GM23248 (cell line): ENCODE results near the gene PHOSPHO2. TPM values are rescaled to one million over a fixed set of nuclear protein-coding genes. Genes with fewer than 3 reads are reported as not detected.

Experiments
- DNase-seq: peaks from one replicate; pipeline ENCODE4 v3.0.0-alpha.2; 2015
- H2AFZ ChIP-seq: fragments of 200-600 bp; sonication (generic); 2 replicates; pipeline ENCODE4 v1.6.1; 2016; ENCODE audit warnings: antibody characterized with exemption
- H3F3A ChIP-seq: fragments of 200-600 bp; sonication (generic); 2 replicates; pipeline ENCODE4 v1.6.1; 2016; ENCODE audit warnings: mild to moderate bottlenecking, antibody characterized with exemption, mixed run types; ENCODE audit not compliant: insufficient read depth
- H3K27ac ChIP-seq: fragments of 200-600 bp; sonication (generic); 2 replicates; pipeline ENCODE4 v1.5.1; 2016; ENCODE audit warnings: mild to moderate bottlenecking
- H3K27me3 ChIP-seq: fragments of 200-600 bp; sonication (generic); replicated peaks from 2 replicates; pipeline ENCODE4 v1.6.1; 2016; ENCODE audit warnings: mild to moderate bottlenecking; ENCODE audit not compliant: insufficient read depth
- H3K36me3 ChIP-seq: fragments of 200-600 bp; sonication (generic); 2 replicates; pipeline ENCODE4 v1.6.1; 2016; ENCODE audit warnings: low read depth, mild to moderate bottlenecking
- H3K4me1 ChIP-seq: fragments of 200-600 bp; sonication (generic); 2 replicates; pipeline ENCODE4 v1.6.1; 2016; ENCODE audit warnings: mild to moderate bottlenecking; ENCODE audit not compliant: insufficient read depth
- H3K4me2 ChIP-seq: fragments of 200-600 bp; sonication (generic); one replicate; pipeline ENCODE4 v1.6.1; 2016; ENCODE audit warnings: mild to moderate bottlenecking; ENCODE audit not compliant: unreplicated experiment
- H3K4me3 ChIP-seq: fragments of 200-600 bp; sonication (generic); 2 replicates; pipeline ENCODE4 v1.5.1; 2016; ENCODE audit warnings: mild to moderate bottlenecking
- H3K79me2 ChIP-seq: fragments of 200-600 bp; sonication (generic); 2 replicates; pipeline ENCODE4 v1.6.1; 2016; ENCODE audit warnings: mild to moderate bottlenecking; ENCODE audit not compliant: insufficient read depth
- H3K9ac ChIP-seq: fragments of 200-600 bp; sonication (generic); 2 replicates; pipeline ENCODE4 v1.6.1; 2016; ENCODE audit warnings: mild to moderate bottlenecking
- H3K9me2 ChIP-seq: fragments of 200-600 bp; sonication (generic); 2 replicates; pipeline ENCODE4 v1.6.1; 2016; ENCODE audit warnings: mixed run types, mild to moderate bottlenecking, moderate library complexity; ENCODE audit not compliant: insufficient read depth
- H3K9me3 ChIP-seq: fragments of 200-600 bp; sonication (generic); one replicate; pipeline ENCODE4 v1.6.1; 2017; ENCODE audit warnings: low read depth
- H4K20me1 ChIP-seq: fragments of 200-600 bp; sonication (generic); 2 replicates; pipeline ENCODE4 v1.6.0; 2016; ENCODE audit not compliant: insufficient read depth
- EZH2 ChIP-seq: fragments of 200-600 bp; sonication (generic); IDR thresholded peaks from 2 replicates; pipeline ENCODE4 v1.6.1; 2018; ENCODE audit warnings: antibody characterized with exemption, mild to moderate bottlenecking; ENCODE audit not compliant: insufficient read depth, poor library complexity, severe bottlenecking
- EZH2phosphoT487 ChIP-seq: fragments of 200-600 bp; sonication (generic); IDR thresholded peaks from 2 replicates; pipeline ENCODE4 v1.6.1; 2018; ENCODE audit warnings: antibody characterized with exemption, moderate library complexity, mild to moderate bottlenecking, low read depth; ENCODE audit not compliant: insufficient read depth
- WGBS, 2 experiments: methylation state at CpG; one replicate each; pipeline ENCODE4 v1.1.6; 2015 to 2017; ENCODE audit warnings: low lambda C conversion rate in 2 of 2, low coverage in 1 of 2; ENCODE audit errors: missing lambda C conversion rate in 2 of 2; 5-methylcytosine and 5-hydroxymethylcytosine counted together
- in situ Hi-C: fragments of 300-500 bp; cut with MboI; formaldehyde crosslinking; loops from 2 replicates; pipeline ENCODE4 v1.15.0; 2020
- polyA plus RNA-seq: library from polyadenylated mRNA; unstranded; fragments of >200 nt; fragmentation: Nextera tagmentation; extraction: Ambion mirVana; gene quantifications from 2 replicates; pipeline ENCODE4 v1.2.1, GENCODE V29; 2016
- total RNA-seq: library from RNA; depleted of rRNA; stranded (reverse); fragments of >200 nt; shearing (Covaris generic); gene quantifications from 2 replicates; pipeline ENCODE4 v1.2.3, GENCODE V29; 2014

PHOSPHO2 gene
- total and polyA plus RNA-seq, 2 experiments from 2014 or later, result 0.86 to 3.6 TPM

- Histone ChIP-seq H3K4me1 (no peaks in the 10 kb centered on the region), H3F3A (no peaks in the 10 kb centered on the region), H3K79me2 (no peaks in the 10 kb centered on the region), H3K9me3 (no peaks in the 10 kb centered on the region), H3K4me2 (no peak overlapping the region), H2AFZ (no peak overlapping the region), H3K36me3 (no peaks in the 10 kb centered on the region), H3K9ac (no peak overlapping the region), H4K20me1 (no peaks in the 10 kb centered on the region), H3K9me2 (no peaks in the 10 kb centered on the region), H3K27me3 (no peaks in the 10 kb centered on the region), H3K27ac (no peak overlapping the region), H3K4me3 (no peak overlapping the region)
- in situ Hi-C loops, result no loop called here
- no peak for DNase-seq
- no peak for TF ChIP-seq EZH2
- 87 to 88% methylated on average over 5 of the region's 5 CpGs for WGBS, 2 experiments
Measured at GRCh38 chr2:169736902-169737301, 42.6 kb downstream of the PHOSPHO2 start.

GRCh38 chr2:169738566-169739229 lies 44.4 kb downstream of the PHOSPHO2 start:
- 50 to 64% methylated on average over 4 to 5 of the region's 5 CpGs for WGBS, 2 experiments
- no peak for DNase-seq
- no peaks in the 10 kb centered on the region for H3K9me2 ChIP-seq
- no peaks in the 10 kb centered on the region for H3K79me2 ChIP-seq
- no peak overlapping the region for H3K9ac ChIP-seq
- H3K4me3 ChIP-seq, result no peak overlapping the region
- H3K27me3 ChIP-seq, result no peaks in the 10 kb centered on the region
- H3K9me3 ChIP-seq, result no peaks in the 10 kb centered on the region
- H2AFZ ChIP-seq, result no peak overlapping the region
- H3K4me1 ChIP-seq, result no peaks in the 10 kb centered on the region
- H3K4me2 ChIP-seq, result no peak overlapping the region
- no peak for TF ChIP-seq EZH2phosphoT487
- TF ChIP-seq EZH2, result no peak
- H3K27ac ChIP-seq, result no peak overlapping the region
- in situ Hi-C loops, result no loop called here
- no peaks in the 10 kb centered on the region for H3K36me3 ChIP-seq
- no peaks in the 10 kb centered on the region for H4K20me1 ChIP-seq
- H3F3A ChIP-seq, result no peaks in the 10 kb centered on the region

- Histone ChIP-seq H3K4me2 (no peak overlapping the region), H3K9ac (no peak overlapping the region), H3F3A (no peaks in the 10 kb centered on the region), H3K9me3 (no peaks in the 10 kb centered on the region), H3K79me2 (no peaks in the 10 kb centered on the region), H3K27ac (no peak overlapping the region), H3K4me1 (no peaks in the 10 kb centered on the region), H3K4me3 (no peak overlapping the region), H2AFZ (no peak overlapping the region), H4K20me1 (no peaks in the 10 kb centered on the region), H3K36me3 (no peaks in the 10 kb centered on the region), H3K9me2 (no peaks in the 10 kb centered on the region), H3K27me3 (no peaks in the 10 kb centered on the region)
- no peak for TF ChIP-seq EZH2phosphoT487
- no peak for TF ChIP-seq EZH2
- DNase-seq, result no peak
- 75 to 90% methylated on average over 1 of the region's 1 CpG for WGBS, 2 experiments
- in situ Hi-C loops, result no loop called here
Measured at GRCh38 chr2:169739351-169739750, 45.1 kb downstream of the PHOSPHO2 start.

GRCh38 chr2:169743549-169743948 lies 49.3 kb downstream of the PHOSPHO2 start:
- Histone ChIP-seq H3F3A (no peaks in the 10 kb centered on the region), H3K27me3 (no peaks in the 10 kb centered on the region), H3K9me2 (no peaks in the 10 kb centered on the region), H3K9me3 (no peaks in the 10 kb centered on the region), H3K27ac (no peak overlapping the region), H3K4me1 (no peaks in the 10 kb centered on the region), H3K9ac (no peak overlapping the region), H3K4me2 (no peak overlapping the region), H3K36me3 (no peaks in the 10 kb centered on the region), H3K79me2 (no peaks in the 10 kb centered on the region), H2AFZ (no peak overlapping the region), H4K20me1 (no peaks in the 10 kb centered on the region), H3K4me3 (no peak overlapping the region)
- no peak for DNase-seq
- TF ChIP-seq EZH2 (no peak), EZH2phosphoT487 (no peak)
- WGBS, 2 experiments, result 79 to 86% methylated on average over 4 of the region's 4 CpGs
- in situ Hi-C loops, result no loop called here

- H3K9me2 ChIP-seq, result no peaks in the 10 kb centered on the region
- H3K4me3 ChIP-seq, result no peak overlapping the region
- in situ Hi-C loops, result no loop called here
- H3K9ac ChIP-seq, result no peak overlapping the region
- H3K4me1 ChIP-seq, result no peaks in the 10 kb centered on the region
- no peaks in the 10 kb centered on the region for H3K79me2 ChIP-seq
- 82 to 87% methylated on average over 2 of the region's 2 CpGs for WGBS, 2 experiments
- no peak for DNase-seq
- TF ChIP-seq EZH2phosphoT487, result no peak
- TF ChIP-seq EZH2, result no peak
- H3K4me2 ChIP-seq, result no peak overlapping the region
- H4K20me1 ChIP-seq, result no peaks in the 10 kb centered on the region
- no peaks in the 10 kb centered on the region for H3F3A ChIP-seq
- no peaks in the 10 kb centered on the region for H3K9me3 ChIP-seq
- no peak overlapping the region for H3K27ac ChIP-seq
- no peaks in the 10 kb centered on the region for H3K27me3 ChIP-seq
- no peaks in the 10 kb centered on the region for H3K36me3 ChIP-seq
- no peak overlapping the region for H2AFZ ChIP-seq
Measured at GRCh38 chr2:169746240-169746639, 52.0 kb downstream of the PHOSPHO2 start.
